ENCODE results near the gene SYCP2. TPM values are rescaled to one million over a fixed set of nuclear protein-coding genes. Genes with fewer than 3 reads are reported as not detected.
"Not testable (repeated sequence)": the region's sequence is repeated elsewhere in the genome, so short reads cannot be mapped to it uniquely, and the experiment has no call there.

Gene SYCP2
- total RNA-seq, 1 donor from 2014 or later: 1.9 TPM

DNA sequence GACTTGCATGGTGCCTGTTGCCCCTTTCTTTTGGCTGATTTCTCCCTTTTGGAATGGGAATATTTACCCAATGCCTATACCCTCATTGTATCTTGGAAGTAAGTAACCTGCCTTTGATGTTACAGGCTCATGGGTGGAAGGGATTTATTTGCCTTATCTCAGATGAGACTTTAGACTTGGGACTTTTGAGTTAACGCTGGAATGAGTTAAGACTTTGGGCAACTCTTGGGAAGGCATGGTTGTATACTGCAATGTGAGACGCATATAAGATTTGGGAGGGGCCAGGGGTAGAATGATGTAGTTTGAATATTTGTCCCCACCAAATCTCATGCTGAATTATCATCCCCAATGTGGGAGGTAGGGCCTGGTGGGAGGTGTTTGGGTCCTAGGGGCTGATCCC is 75.5 kb downstream of the SYCP2 start:
- TF ChIP-seq, protein P1, sequence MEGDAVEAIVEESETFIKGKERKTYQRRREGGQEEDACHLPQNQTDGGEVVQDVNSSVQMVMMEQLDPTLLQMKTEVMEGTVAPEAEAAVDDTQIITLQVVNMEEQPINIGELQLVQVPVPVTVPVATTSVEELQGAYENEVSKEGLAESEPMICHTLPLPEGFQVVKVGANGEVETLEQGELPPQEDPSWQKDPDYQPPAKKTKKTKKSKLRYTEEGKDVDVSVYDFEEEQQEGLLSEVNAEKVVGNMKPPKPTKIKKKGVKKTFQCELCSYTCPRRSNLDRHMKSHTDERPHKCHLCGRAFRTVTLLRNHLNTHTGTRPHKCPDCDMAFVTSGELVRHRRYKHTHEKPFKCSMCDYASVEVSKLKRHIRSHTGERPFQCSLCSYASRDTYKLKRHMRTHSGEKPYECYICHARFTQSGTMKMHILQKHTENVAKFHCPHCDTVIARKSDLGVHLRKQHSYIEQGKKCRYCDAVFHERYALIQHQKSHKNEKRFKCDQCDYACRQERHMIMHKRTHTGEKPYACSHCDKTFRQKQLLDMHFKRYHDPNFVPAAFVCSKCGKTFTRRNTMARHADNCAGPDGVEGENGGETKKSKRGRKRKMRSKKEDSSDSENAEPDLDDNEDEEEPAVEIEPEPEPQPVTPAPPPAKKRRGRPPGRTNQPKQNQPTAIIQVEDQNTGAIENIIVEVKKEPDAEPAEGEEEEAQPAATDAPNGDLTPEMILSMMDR (IDR thresholded peaks at IDR 0.05): no peak
- H3K4me1 ChIP-seq: no peaks in the 10 kb centered on the region
- ATAC-seq (no peak), DNase-seq (no peak)
- H3K27me3 ChIP-seq: no peaks in the 10 kb centered on the region
- H3K4me3 ChIP-seq: no peak overlapping the region
- intact Hi-C loops (cut with DNase I): no loop called here
- H3K9me3 ChIP-seq: no peaks in the 10 kb centered on the region
- no peak overlapping the region for H3K27ac ChIP-seq
- no peaks in the 10 kb centered on the region for H3K36me3 ChIP-seq

DNA sequence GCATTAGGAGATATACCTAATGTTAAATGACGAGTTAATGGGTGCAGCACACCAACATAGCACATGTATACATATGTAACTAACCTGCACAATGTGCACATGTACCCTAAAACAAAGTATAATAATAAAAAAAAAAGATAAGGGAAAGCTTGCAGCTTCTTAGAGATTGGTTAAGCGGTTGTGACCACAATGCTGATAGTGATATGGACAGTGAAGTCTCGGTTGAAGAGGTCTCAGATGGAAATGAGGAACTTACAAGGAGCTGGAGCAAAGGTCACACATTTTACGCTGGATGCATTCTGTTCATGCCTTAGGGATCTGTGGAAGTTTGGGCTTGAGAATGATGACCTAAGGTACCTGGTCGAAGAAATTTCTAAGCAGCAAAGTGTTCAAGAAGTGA is 76.5 kb downstream of the SYCP2 start:
- H3K27ac ChIP-seq; H3K4me1 ChIP-seq; H3K27me3 ChIP-seq; H3K36me3 ChIP-seq; H3K9me3 ChIP-seq; ATAC-seq; intact Hi-C loops (cut with DNase I); DNase-seq; H3K4me3 ChIP-seq: not testable (repeated sequence)

DNA sequence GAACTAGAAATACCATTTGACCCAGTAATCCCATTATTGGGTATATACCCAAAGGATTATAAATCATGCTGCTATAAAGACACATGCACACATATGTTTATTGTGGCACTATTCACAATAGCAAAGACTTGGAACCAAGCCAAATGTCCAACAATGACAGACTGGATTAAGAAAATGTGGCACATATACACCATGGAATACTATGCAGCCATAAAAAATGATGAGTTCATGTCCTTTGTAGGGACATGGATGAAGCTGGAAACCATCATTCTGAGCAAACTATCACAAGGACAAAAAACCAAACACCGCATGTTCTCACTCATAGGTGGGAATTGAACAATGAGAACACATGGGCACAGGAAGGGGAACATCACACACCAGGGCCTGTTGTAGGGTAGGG is 76.9 kb downstream of the SYCP2 start:
- DNase-seq; ATAC-seq; H3K27me3 ChIP-seq; H3K9me3 ChIP-seq; H3K36me3 ChIP-seq; H3K27ac ChIP-seq; H3K4me1 ChIP-seq; H3K4me3 ChIP-seq; intact Hi-C loops (cut with DNase I): not testable (repeated sequence)

DNA sequence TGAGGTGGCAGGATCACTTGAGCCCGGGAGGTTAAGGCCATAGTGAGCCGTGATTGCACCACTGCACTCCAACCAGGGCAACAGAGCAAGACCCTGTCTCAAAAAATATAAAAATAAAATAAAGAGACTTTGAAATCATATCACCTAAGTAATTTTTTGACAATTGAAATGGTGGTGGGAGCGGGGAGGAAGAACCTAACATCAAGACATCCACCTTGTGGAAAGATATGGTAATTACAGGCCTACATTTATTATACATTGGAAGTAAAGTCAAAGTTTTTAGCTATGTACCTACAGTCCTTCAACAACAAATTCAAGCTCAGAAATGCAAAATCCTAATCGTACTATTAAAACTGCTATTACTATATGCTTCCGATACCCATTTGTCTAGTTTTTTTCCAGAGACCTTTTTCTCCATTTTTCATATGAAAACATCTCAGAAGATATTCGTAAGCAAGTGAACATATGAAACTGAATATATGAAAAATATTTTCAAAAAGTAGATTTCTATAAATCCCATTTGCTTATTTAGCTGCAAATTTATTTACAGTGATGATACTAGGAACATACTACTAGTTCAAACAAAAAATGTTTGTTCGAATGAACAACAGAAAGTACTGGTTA is 83.3 kb downstream of the SYCP2 start:
- DNase-seq (no peak), ATAC-seq (peak; percentile 65)

DNA sequence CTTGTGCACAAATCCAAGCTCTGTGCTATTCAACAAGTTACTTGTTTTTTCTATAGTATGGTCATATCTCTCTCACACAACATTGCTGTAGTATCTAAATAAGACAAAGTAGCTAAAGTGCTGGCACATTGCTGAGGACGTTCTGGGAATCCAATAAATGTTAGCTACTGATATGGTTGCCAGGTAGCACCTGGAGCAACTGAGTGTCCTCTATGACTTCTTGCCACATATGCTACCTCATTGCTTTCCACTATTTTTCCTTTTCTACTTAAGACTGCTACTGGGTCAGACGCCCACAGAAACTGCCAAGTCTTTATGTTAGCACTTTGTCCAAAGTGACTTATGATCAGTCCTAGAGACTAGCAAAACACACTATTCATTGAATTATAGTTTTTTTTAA is 85.3 kb downstream of the SYCP2 start:
- ATAC-seq: no peak
- TF ChIP-seq, protein P1 (IDR thresholded peaks at IDR 0.05): no peak
- Histone ChIP-seq H3K4me3 (no peak overlapping the region), H3K4me1 (no peaks in the 10 kb centered on the region), H3K36me3 (no peaks in the 10 kb centered on the region), H3K9me3 (no peaks in the 10 kb centered on the region), H3K27me3 (no peaks in the 10 kb centered on the region), H3K27ac (no peak overlapping the region)
- DNase-seq: no peak
- intact Hi-C loops (cut with DNase I): no loop called here

More for the DNA sequence above, 83.3 kb downstream of the SYCP2 start:
- intact Hi-C loops (cut with DNase I): no loop called here
- Histone ChIP-seq H3K27ac (no peak overlapping the region), H3K36me3 (no peaks in the 10 kb centered on the region), H3K9me3 (no peaks in the 10 kb centered on the region), H3K4me3 (no peak overlapping the region), H3K4me1 (no peaks in the 10 kb centered on the region), H3K27me3 (no peaks in the 10 kb centered on the region)
- TF ChIP-seq, protein P1 (IDR thresholded peaks at IDR 0.05): peak; percentile 70

DNA sequence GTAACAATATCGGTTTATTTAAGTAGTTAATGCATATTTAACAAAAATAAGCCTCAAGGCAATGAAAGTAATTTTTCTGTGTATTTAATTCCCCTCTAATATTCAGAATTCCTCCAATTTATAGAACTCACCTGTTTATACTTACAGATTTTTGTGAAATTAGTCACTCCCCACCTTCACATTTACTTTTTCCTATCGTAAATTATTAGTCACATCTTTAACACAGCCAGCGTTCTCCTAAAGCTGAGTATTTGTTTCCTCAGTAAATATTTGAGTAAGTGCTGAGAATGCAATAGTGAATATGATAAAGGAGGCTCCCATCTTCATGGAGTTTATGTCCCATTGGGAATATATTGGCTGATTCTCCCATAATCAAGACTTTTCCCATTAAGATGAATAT is 88.0 kb downstream of the SYCP2 start:
- H3K36me3 ChIP-seq: no peaks in the 10 kb centered on the region
- intact Hi-C loops (cut with DNase I): no loop called here
- H3K27me3 ChIP-seq: no peaks in the 10 kb centered on the region
- ATAC-seq (no peak), DNase-seq (no peak)
- no peaks in the 10 kb centered on the region for H3K9me3 ChIP-seq
- no peak overlapping the region for H3K27ac ChIP-seq
- H3K4me3 ChIP-seq: no peak overlapping the region
- TF ChIP-seq, protein P1 (IDR thresholded peaks at IDR 0.05): no peak
- H3K4me1 ChIP-seq: no peaks in the 10 kb centered on the region

DNA sequence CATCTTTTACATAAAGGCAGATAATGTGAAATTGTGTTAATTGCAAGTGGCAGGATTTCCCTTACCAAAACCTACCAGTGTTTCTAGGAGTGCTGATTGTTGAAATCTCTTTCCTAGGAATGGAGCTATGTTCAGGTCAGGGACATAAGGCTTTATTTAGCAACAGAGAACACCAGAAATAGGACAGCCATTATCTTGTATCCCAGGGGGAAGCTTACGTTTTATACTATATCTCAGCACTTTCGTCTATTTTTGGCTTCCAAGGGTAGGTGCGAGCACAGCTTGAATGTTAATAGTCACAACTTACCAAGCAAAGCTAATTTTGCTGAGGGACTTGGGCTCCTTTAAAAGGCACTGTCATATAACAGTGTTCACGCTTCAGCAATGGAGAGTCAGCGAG is 94.0 kb downstream of the SYCP2 start:
- intact Hi-C loops (cut with DNase I): no loop called here
- TF ChIP-seq, protein P1 (IDR thresholded peaks at IDR 0.05): no peak
- ATAC-seq: no peak
- DNase-seq: no peak
- no peaks in the 10 kb centered on the region for H3K36me3 ChIP-seq
- no peaks in the 10 kb centered on the region for H3K27me3 ChIP-seq
- peaks cover 12% of the 10 kb centered on the region for H3K4me1 ChIP-seq
- H3K4me3 ChIP-seq: no peak overlapping the region
- no peaks in the 10 kb centered on the region for H3K9me3 ChIP-seq
- no peak overlapping the region for H3K27ac ChIP-seq
